Hindlimb muscle (tissue), 1 donor: ENCODE results near the gene MYO18B. TPM values are rescaled to one million over a fixed set of nuclear protein-coding genes. Genes with fewer than 3 reads are reported as not detected.
"Not testable (repeated sequence)": the region's sequence is repeated elsewhere in the genome, so short reads cannot be mapped to it uniquely, and the experiment has no call there.

Experiments
- DNase-seq: peaks from one replicate; pipeline ENCODE4 v3.0.0-alpha.2; 2013
- polyA plus RNA-seq: library from polyadenylated mRNA; unstranded; fragments of 120-200 nt; gene quantifications from one replicate; pipeline ENCODE4 v1.2.1, GENCODE V29; 2013; ENCODE audit not compliant: insufficient read length

MYO18B gene
- 118 TPM for polyA plus RNA-seq

GRCh38 chr22:25741692-25742626 lies at the start of gene MYO18B:
Gene MYO18B (plus strand): TSS chr22:25742188. CDS start chr22:25761093, 18,905 bp downstream.
- peak; percentile 45 for DNase-seq

- DNase-seq = no peak
Measured at GRCh38 chr22:25692397-25693267, 49.4 kb upstream of the MYO18B start.

GRCh38 chr22:25693268-25693565 lies 48.8 kb upstream of the MYO18B start:
- no peak for DNase-seq

- no peak for DNase-seq
Measured at GRCh38 chr22:25694196-25694907, 47.6 kb upstream of the MYO18B start.

GRCh38 chr22:25695146-25695545 lies 46.8 kb upstream of the MYO18B start:
- no peak for DNase-seq

- no peak for DNase-seq
Measured at GRCh38 chr22:25696763-25697162, 45.2 kb upstream of the MYO18B start.

- no peak for DNase-seq
Measured at GRCh38 chr22:25697181-25697664, 44.8 kb upstream of the MYO18B start.

GRCh38 chr22:25697978-25698377 lies 44.0 kb upstream of the MYO18B start:
- no peak for DNase-seq

GRCh38 chr22:25698461-25698860 lies 43.5 kb upstream of the MYO18B start:
- DNase-seq = no peak

- DNase-seq = no peak
Measured at GRCh38 chr22:25698978-25699377, 43.0 kb upstream of the MYO18B start.

GRCh38 chr22:25701056-25701780 lies 40.8 kb upstream of the MYO18B start:
- DNase-seq = peak; percentile 84

GRCh38 chr22:25702040-25702439 lies 39.9 kb upstream of the MYO18B start:
- no peak for DNase-seq

GRCh38 chr22:25702571-25703167 lies 39.3 kb upstream of the MYO18B start:
- no peak for DNase-seq

GRCh38 chr22:25704701-25705100 lies 37.3 kb upstream of the MYO18B start:
- DNase-seq = no peak

GRCh38 chr22:25706197-25706596 lies 35.8 kb upstream of the MYO18B start:
- DNase-seq = no peak

- not testable (repeated sequence) for DNase-seq
Measured at GRCh38 chr22:25708430-25708829, 33.6 kb upstream of the MYO18B start.

GRCh38 chr22:25709758-25710157 lies 32.2 kb upstream of the MYO18B start:
- no peak for DNase-seq

GRCh38 chr22:25710501-25710900 lies 31.5 kb upstream of the MYO18B start:
- DNase-seq = no peak

- DNase-seq = no peak
Measured at GRCh38 chr22:25711491-25711890, 30.5 kb upstream of the MYO18B start.

- DNase-seq = no peak
Measured at GRCh38 chr22:25712661-25713400, 29.2 kb upstream of the MYO18B start.

- DNase-seq = no peak
Measured at GRCh38 chr22:25714070-25714469, 27.9 kb upstream of the MYO18B start.
